Urinary bladder (tissue), 4 donors: ENCODE data around the gene OCRL. TPM values are rescaled to one million over a fixed set of nuclear protein-coding genes. Genes with fewer than 3 reads are reported as not detected.
"Not testable (repeated sequence)": the region's sequence is repeated elsewhere in the genome, so short reads cannot be mapped to it uniquely, and the experiment has no call there.

Source experiments
- DNase-seq: peaks from one replicate; pipeline ENCODE4 v3.0.0-alpha.2; 2015; ENCODE audit errors: extremely low spot score
- H3K27ac ChIP-seq: one replicate; pipeline ENCODE4 v1.5.1; 2013; ENCODE audit warnings: low read depth, mild to moderate bottlenecking, moderate library complexity
- H3K36me3 ChIP-seq: one replicate; pipeline ENCODE4 v1.6.1; 2013; ENCODE audit warnings: mild to moderate bottlenecking, moderate library complexity; ENCODE audit not compliant: insufficient read depth
- H3K4me1 ChIP-seq: one replicate; pipeline ENCODE4 v1.6.1; 2013; ENCODE audit warnings: mild to moderate bottlenecking, moderate library complexity; ENCODE audit not compliant: insufficient read depth
- H3K4me3 ChIP-seq: one replicate; pipeline ENCODE4 v1.5.1; 2013; ENCODE audit warnings: low read depth, low read length
- WGBS: extraction: QIAGEN DNeasy Blood & Tissue Kit; methylation state at CpG from one replicate; pipeline ENCODE4 v1.1.7; 2013; 5-methylcytosine and 5-hydroxymethylcytosine counted together
- polyA plus RNA-seq: library from polyadenylated mRNA; stranded (reverse); fragments of 200-250 nt; gene quantifications from one replicate; pipeline ENCODE4 v1.2.3, GENCODE V29; 2013
- total RNA-seq: library from RNA; depleted of rRNA; stranded (reverse); fragments of >200 nt; gene quantifications from one replicate; pipeline ENCODE4 v1.2.3, GENCODE V29; 2014
- donor health status: healthy with polysubstance abuse.
- donor health status: healthy.

OCRL gene
- total and polyA plus RNA-seq, 2 donors = 23.4 to 25.7 TPM

- not testable (repeated sequence) for H3K4me1 ChIP-seq, H3K36me3 ChIP-seq, DNase-seq, H3K27ac ChIP-seq, H3K4me3 ChIP-seq
- 95% methylated on average over 8 of the region's 8 CpGs for whole genome bisulfite sequencing
These were observed 14.8 kb downstream of the OCRL start for GRCh38 chrX:129554816-129555215.

DNA sequence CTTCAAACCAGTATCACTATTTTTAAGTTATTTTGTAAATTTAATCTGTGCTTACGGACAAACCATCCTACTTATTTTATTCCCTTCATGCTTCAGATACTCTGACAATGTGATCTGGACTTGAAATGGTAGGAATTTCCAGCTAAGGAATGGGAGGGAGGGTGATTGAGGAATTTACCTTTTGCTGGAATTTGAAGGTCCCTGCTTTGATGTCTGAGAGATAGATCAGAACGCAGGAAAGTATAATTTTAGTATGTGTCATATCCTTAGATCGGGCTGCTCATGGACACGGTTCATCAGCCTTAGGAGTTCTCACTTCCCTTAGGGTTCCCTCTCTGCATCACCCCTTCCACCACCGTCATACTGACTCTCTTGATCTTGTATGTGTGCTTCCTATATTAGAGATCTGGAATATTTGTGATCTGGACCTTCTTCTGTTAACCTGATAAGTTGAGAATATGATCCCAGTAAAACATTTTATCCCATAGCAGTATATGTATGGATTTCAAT is 16.8 kb downstream of the OCRL start:
- DNase-seq = no peak
- Histone ChIP-seq H3K36me3 (no peaks in the 10 kb centered on the region), H3K4me3 (no peak overlapping the region), H3K4me1 (no peaks in the 10 kb centered on the region), H3K27ac (no peak overlapping the region)
- 93% methylated on average over 5 of the region's 5 CpGs for WGBS

DNA sequence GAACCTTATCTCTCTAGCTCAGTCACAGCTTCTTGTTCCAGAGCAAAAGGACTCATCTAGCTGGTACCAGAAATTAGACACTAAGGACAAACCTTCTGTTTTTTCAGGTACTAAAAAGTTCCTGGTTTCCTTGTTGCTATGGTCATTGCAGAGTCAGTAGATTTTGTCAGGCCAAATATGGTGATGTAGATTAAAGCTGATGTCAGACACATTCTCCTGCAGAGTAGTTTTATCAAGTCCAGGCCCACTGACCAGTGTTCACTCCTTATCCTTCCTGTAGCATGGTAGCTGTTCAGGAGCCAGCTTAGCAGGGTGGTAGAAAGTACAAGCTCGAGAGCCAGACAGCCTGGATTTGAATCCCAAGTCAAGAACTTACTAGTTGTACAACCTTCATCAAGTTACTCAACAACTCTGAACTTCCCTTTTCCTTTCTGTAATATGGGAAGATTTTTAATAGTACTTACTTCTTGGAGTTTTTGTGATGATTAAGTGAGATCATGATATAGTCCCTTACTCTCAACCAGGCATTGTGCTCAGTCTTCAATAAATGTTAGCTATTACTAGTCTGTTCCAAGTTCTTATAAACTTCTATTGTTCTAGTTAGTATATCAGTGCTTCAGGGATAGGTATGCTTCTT is 17.9 kb downstream of the OCRL start:
- H3K27ac ChIP-seq = no peak overlapping the region
- no peaks in the 10 kb centered on the region for H3K36me3 ChIP-seq
- no peak overlapping the region for H3K4me3 ChIP-seq
- 44% methylated on average over 1 of the region's 1 CpG for WGBS
- no peak for DNase-seq
- no peaks in the 10 kb centered on the region for H3K4me1 ChIP-seq

DNA sequence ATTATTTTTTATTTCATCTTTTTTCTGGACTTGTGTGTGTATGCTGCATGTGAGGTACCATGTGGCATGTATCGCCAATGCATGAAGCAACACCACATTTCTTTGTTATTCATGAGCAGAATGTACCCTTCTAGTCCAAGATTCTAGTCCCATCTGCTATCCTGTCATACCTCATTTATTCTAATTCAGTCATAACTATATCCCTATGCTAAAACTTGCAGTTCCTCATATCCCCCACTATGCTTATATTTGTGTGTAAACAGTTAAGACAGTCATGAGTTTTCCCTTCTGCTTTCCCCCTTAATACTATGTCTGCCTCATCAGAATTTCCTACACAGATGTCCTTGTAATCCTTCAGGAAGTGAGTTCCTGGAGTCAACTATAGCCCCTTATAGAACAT is 19.7 kb downstream of the OCRL start:
- DNase-seq = no peak
- Histone ChIP-seq H3K27ac (no peak overlapping the region), H3K36me3 (no peaks in the 10 kb centered on the region), H3K4me1 (no peaks in the 10 kb centered on the region), H3K4me3 (no peak overlapping the region)
- WGBS = 88% methylated on average over 1 of the region's 1 CpG

- no peaks in the 10 kb centered on the region for H3K4me1 ChIP-seq
- 91% methylated on average over 3 of the region's 3 CpGs for WGBS
- no peak overlapping the region for H3K27ac ChIP-seq
- DNase-seq = no peak
- H3K36me3 ChIP-seq = no peaks in the 10 kb centered on the region
- H3K4me3 ChIP-seq = no peak overlapping the region
These were observed 21.4 kb downstream of the OCRL start for GRCh38 chrX:129561453-129561852.

GRCh38 chrX:129564345-129564744 is 24.3 kb downstream of the OCRL start:
- not testable (repeated sequence) for H3K4me3 ChIP-seq, H3K36me3 ChIP-seq, DNase-seq, H3K4me1 ChIP-seq, H3K27ac ChIP-seq
- 98% methylated on average over 4 of the region's 5 CpGs for WGBS

DNA sequence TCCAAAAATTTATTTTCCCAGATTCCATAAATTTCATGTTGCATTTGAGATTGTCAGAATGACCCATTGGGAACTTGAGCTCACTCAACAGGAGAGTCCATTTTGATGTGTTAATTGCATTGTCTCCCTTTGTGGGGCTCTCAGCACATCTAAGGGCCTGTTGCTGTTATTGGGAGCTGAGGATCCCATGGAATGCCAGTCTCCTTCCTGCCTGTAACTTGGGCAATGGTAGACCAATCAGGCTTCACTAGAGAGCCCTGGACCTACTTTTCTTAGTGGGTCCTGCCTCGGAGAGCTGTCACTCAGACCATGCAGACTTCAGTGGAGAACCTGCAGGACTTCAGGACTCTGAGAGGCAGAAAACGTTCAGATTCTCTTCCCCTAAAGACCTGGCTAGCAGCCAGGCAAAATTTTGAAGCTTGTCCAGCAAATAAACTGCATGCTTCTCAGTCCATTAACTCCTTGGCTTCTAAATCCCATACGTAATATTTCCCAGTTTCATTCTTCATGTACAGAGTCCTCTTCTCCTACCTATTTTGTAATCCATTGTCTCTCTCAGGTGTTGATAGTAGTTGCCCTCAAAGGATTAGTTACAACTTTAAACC is 25.1 kb downstream of the OCRL start:
- H3K4me3 ChIP-seq = no peak overlapping the region
- WGBS = 12% methylated on average over 3 of the region's 3 CpGs
- H3K36me3 ChIP-seq = no peaks in the 10 kb centered on the region
- no peaks in the 10 kb centered on the region for H3K4me1 ChIP-seq
- DNase-seq = peak; percentile 20
- no peak overlapping the region for H3K27ac ChIP-seq

DNA sequence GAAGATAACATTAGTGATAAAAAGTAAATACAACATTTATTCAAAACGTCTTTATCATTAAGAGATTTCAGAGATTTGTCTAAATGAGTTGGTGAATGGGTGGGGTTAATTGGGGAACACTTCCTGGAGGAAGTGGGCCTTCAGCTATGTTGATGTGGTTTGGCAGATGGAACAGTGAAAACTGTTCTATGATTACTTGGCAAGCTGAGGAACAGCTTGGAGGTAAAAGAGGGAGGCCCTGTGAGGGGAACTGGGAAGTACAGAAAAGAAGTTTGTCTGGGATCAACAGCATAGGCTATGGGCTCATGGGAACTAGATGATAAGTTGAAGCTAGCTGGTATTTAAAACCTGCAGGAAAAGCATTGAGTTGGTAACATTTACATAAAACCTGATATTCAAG is 26.0 kb downstream of the OCRL start:
- Histone ChIP-seq H3K27ac (no peak overlapping the region), H3K4me3 (no peak overlapping the region), H3K36me3 (no peaks in the 10 kb centered on the region), H3K4me1 (no peaks in the 10 kb centered on the region)
- no peak for DNase-seq
- WGBS = 5% methylated on average over 1 of the region's 1 CpG

DNA sequence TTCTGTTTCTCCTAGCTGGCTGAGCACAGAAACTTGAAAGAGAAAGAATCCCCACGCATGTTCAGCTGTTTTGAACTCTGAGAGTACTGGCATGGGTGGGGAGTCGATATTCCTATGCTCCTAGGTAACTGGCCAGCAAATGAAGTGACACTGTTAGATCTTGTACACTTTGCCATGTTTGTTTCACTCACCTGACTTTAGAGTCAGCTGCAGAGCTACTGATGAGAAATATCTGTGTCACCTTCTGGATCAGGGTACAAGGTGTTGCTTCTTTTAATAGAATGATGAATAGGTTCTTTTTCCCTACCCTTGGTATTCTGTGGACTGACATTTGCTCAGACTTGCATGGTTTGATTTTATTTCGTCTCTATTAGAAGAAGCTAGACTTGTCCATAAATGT is 28.3 kb downstream of the OCRL start:
- 95% methylated on average over 3 of the region's 3 CpGs for WGBS
- no peak overlapping the region for H3K4me3 ChIP-seq
- no peak for DNase-seq
- H3K27ac ChIP-seq = no peak overlapping the region
- no peaks in the 10 kb centered on the region for H3K4me1 ChIP-seq
- H3K36me3 ChIP-seq = no peaks in the 10 kb centered on the region

GRCh38 chrX:129572422-129572821 is 32.4 kb downstream of the OCRL start:
- WGBS = 78% methylated on average over 2 of the region's 2 CpGs
- Histone ChIP-seq H3K4me1 (no peaks in the 10 kb centered on the region), H3K27ac (no peak overlapping the region), H3K4me3 (no peak overlapping the region), H3K36me3 (no peaks in the 10 kb centered on the region)
- DNase-seq = no peak

DNA sequence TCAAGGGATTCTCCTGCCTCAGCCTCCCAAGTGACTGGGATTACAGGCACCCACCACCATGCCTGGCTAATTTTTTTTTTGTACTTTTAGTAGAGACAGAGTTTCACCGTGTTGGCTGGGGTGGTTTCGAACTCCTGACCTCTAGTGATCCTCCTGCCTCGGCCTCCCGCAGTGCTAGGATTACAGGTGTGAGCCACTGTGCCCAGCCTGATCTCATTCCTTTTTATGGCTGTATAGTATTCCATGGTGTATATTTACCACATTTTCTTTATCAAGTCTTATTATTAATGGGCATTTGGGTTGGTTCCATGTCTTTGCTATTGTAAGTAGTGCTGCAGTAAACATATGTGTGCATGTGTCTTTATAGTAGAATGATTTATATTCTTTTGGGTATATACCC is 33.6 kb downstream of the OCRL start:
- WGBS = 97% methylated on average over 4 of the region's 4 CpGs
- DNase-seq, H3K27ac ChIP-seq, H3K4me3 ChIP-seq, H3K4me1 ChIP-seq, H3K36me3 ChIP-seq: not testable (repeated sequence)

DNA sequence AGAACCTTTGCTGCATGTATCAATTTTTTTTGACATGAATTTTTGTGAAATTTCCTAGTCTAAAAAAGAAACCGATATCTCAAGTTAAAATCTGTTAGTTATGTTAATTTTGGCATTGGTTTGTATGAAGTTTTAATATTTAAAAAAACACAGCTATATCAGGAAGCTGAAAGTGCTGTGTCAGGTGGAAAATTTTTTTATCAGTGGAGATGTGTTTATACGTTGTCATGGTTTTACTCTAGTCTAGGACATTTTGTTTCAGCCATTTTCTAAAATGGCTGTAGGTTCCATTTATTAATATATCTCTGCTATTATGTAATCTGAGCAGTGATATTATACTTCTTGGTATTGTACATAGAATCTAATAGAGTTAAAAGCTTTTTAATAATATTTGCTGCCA is 34.2 kb downstream of the OCRL start:
- Histone ChIP-seq H3K36me3 (no peaks in the 10 kb centered on the region), H3K4me3 (no peak overlapping the region), H3K4me1 (no peaks in the 10 kb centered on the region), H3K27ac (no peak overlapping the region)
- WGBS = 75% methylated on average over 2 of the region's 2 CpGs
- DNase-seq = no peak

- no peak overlapping the region for H3K27ac ChIP-seq
- 54% methylated on average over 3 of the region's 3 CpGs for WGBS
These were observed 36.5 kb downstream of the OCRL start for GRCh38 chrX:129576539-129576938.

GRCh38 chrX:129577473-129577872 is 37.4 kb downstream of the OCRL start:
- DNase-seq = no peak

More at GRCh38 chrX:129576539-129576938, 36.5 kb downstream of the OCRL start:
- H3K4me3 ChIP-seq = no peak overlapping the region
- no peaks in the 10 kb centered on the region for H3K4me1 ChIP-seq
- DNase-seq = no peak
- H3K36me3 ChIP-seq = no peaks in the 10 kb centered on the region

More at GRCh38 chrX:129577473-129577872, 37.4 kb downstream of the OCRL start:
- no peak overlapping the region for H3K4me3 ChIP-seq
- H3K4me1 ChIP-seq = no peaks in the 10 kb centered on the region
- H3K27ac ChIP-seq = no peak overlapping the region
- H3K36me3 ChIP-seq = no peaks in the 10 kb centered on the region
- WGBS = 24% methylated on average over 5 of the region's 5 CpGs
